Pancreas (tissue), 10 donors: ENCODE data around the gene CCDC14. TPM values are rescaled to one million over a fixed set of nuclear protein-coding genes. Genes with fewer than 3 reads are reported as not detected.
"Not testable (repeated sequence)": the region's sequence is repeated elsewhere in the genome, so short reads cannot be mapped to it uniquely, and the experiment has no call there.

Experiments
- ATAC-seq, 4 donors: fragments of 200-7000 bp; cut with Tn5 transposase; one replicate each; pipeline versions ENCODE4 v1.8.0 to v1.9.1; 2020; ENCODE audit warnings: mild to moderate bottlenecking in 4 of 4, moderate library complexity in 4 of 4
- DNase-seq, 6 donors: peaks; one replicate each; pipeline ENCODE4 v3.0.0-alpha.2; 2020
- FAIRE-seq: peaks from 2 replicates; lab custom pipeline; 2012; peaks lifted over from hg19 to GRCh38; lab: Jason Lieb, UNC
- H3K27ac ChIP-seq, 4 donors: fragments of 200-600 bp; sonication (generic); 1 replicate in 3 of 4; 2 replicates in 1 of 4; pipeline versions ENCODE4 v1.5.0 to v1.8.0; 2020
- H3K27me3 ChIP-seq, 4 donors: fragments of 200-600 bp; one replicate each; pipeline ENCODE4 v1.8.0; 2021
- H3K36me3 ChIP-seq, 3 donors: fragments of 200-600 bp; sonication (generic) in 1 of 3; one replicate each; pipeline versions ENCODE4 v1.5.0 to v1.8.0; 2020 to 2021
- H3K4me1 ChIP-seq, 3 donors: fragments of 200-600 bp; one replicate each; pipeline ENCODE4 v1.8.0; 2021
- H3K4me3 ChIP-seq, 4 donors: fragments of 200-600 bp; sonication (generic) in 2 of 4; one replicate each; pipeline versions ENCODE4 v1.5.0 to v1.8.0; 2020 to 2021
- H3K9me3 ChIP-seq, 4 donors: fragments of 200-600 bp; one replicate each; pipeline ENCODE4 v1.8.0; 2021
- CTCF ChIP-seq, 4 donors: fragments of 200-600 bp; sonication (generic) in 3 of 4; IDR thresholded peaks; one replicate each; pipeline versions ENCODE4 v1.5.0 to v1.8.0; 2021; ENCODE audit warnings: antibody characterized with exemption in 4 of 4
- WGBS, 2 donors: extraction: QIAGEN DNeasy Blood & Tissue Kit; methylation state at CpG; one replicate each; pipeline ENCODE4 v1.1.7; 2013; 5-methylcytosine and 5-hydroxymethylcytosine counted together
- intact Hi-C, 3 donors: fragments of 100-400 bp; cut with DNase I; formaldehyde crosslinking; loops; one replicate each; pipeline versions ENCODE4 v1.11.1 to v1.14.2; 2022
- polyA plus RNA-seq, 2 donors: library from polyadenylated mRNA; stranded (reverse); fragments of 200-250 nt; gene quantifications; one replicate each; pipeline ENCODE4 v1.2.3, GENCODE V29; 2013
- total RNA-seq, 6 donors: library from RNA; stranded (reverse); fragmentation: NEBNext Ultra II Directional in 4 of 6; extraction: Animal tissue kit (Norgen Biotek cat#: 25700) in 4 of 6; gene quantifications; one replicate each; pipeline versions ENCODE4 v1.2.1 to v1.2.4, GENCODE V29; 2021 to 2023
- donor health status: healthy with polysubstance abuse.
- donor health status: DM: no; HTN: no; CAD: no; lungs with moderate emphysema.
- donor health status: DM: no; HTN: no; CAD: no.
- donor health status: control.
- donor health status: control.
- donor health status: Bipolar disorder and iron deficiency.
- donor health status: DM: yes; HTN: yes; CAD: no.
- donor health status: DM: no; HTN: no; CAD: no.
- donor health status: DM: no; HTN: no; CAD: no.
- donor health status: DM: yes; HTN: yes; CAD: no.

The CCDC14 gene
- total RNA-seq: 10 to 100 TPM in 3 of 6 donors, 1 to 10 TPM in 3; 6.7 to 19.1 (median 9.9) TPM
- 10 to 100 TPM; 14.7 to 30.7 TPM for polyA plus RNA-seq

GRCh38 chr3:123960781-123961507, at the start of gene CCDC14:
Gene CCDC14 (minus strand): TSS chr3:123961229. CDS start chr3:123961173, 56 bp downstream.
- Histone ChIP-seq H3K4me3 (peak within 1 kb of the TSS; percentile 34 to 78 (median 58)), H3K36me3 (no peaks in the 10 kb centered on the region), H3K27me3 (no peaks in the 10 kb centered on the region), H3K4me1 (peaks cover 0 to 9% (median 6%) of the 10 kb centered on the region in 3 donors), H3K9me3 (peaks cover 0 to 3% (median 0%) of the 10 kb centered on the region in 4 donors), H3K27ac (peak within 1 kb of the TSS; percentile 69 to 83 (median 72))
- DNase-seq: peak; percentile 88 to 94 (median 90)
- ATAC-seq: peak; percentile 95 to 99 (median 98)
- TF ChIP-seq CTCF (IDR thresholded peaks at IDR 0.05): no peak
- WGBS, 2 donors: 0 to 1% methylated on average over 54 to 55 of the region's 55 CpGs
- FAIRE-seq: peak; percentile 13
- intact Hi-C loops: no loop called here

GRCh38 chr3:124008321-124008720, 47.3 kb upstream of the CCDC14 start:
- 78 to 85% methylated on average over 1 of the region's 1 CpG for WGBS, 2 donors
- H3K36me3 ChIP-seq, DNase-seq, FAIRE-seq, intact Hi-C loops, H3K4me3 ChIP-seq, H3K27ac ChIP-seq, H3K9me3 ChIP-seq, H3K4me1 ChIP-seq, ATAC-seq: not testable (repeated sequence)
- H3K27me3 ChIP-seq: peaks cover 0 to 14% (median 0%) of the 10 kb centered on the region in 4 donors

- Histone ChIP-seq H3K4me1 (no peaks in the 10 kb centered on the region), H3K9me3 (no peaks in the 10 kb centered on the region), H3K27ac (no peak overlapping the region), H3K27me3 (peaks cover 0 to 9% (median 0%) of the 10 kb centered on the region in 4 donors), H3K36me3 (no peaks in the 10 kb centered on the region), H3K4me3 (no peak overlapping the region)
- FAIRE-seq (no peak), ATAC-seq (no peak), DNase-seq (no peak)
- intact Hi-C loops: no loop called here
- 67% methylated on average over 4 of the region's 4 CpGs for WGBS, 2 donors
- no peak for TF ChIP-seq CTCF (IDR thresholded peaks at IDR 0.05)
Observed at GRCh38 chr3:124007186-124007585, 46.2 kb upstream of the CCDC14 start.

- H3K4me1 ChIP-seq, intact Hi-C loops, H3K9me3 ChIP-seq, H3K36me3 ChIP-seq, FAIRE-seq, H3K27me3 ChIP-seq, ATAC-seq, H3K4me3 ChIP-seq, DNase-seq, H3K27ac ChIP-seq: not testable (repeated sequence)
- WGBS, 2 donors: 58 to 69% methylated on average over 2 of the region's 2 CpGs
Observed at GRCh38 chr3:124002405-124003079, 41.5 kb upstream of the CCDC14 start.

GRCh38 chr3:124001366-124001765, 40.3 kb upstream of the CCDC14 start:
- H3K36me3 ChIP-seq, FAIRE-seq, H3K27ac ChIP-seq, DNase-seq, intact Hi-C loops, H3K27me3 ChIP-seq, H3K4me3 ChIP-seq, H3K4me1 ChIP-seq, H3K9me3 ChIP-seq, ATAC-seq: not testable (repeated sequence)
- 62 to 71% methylated on average over 6 of the region's 6 CpGs for WGBS, 2 donors

- intact Hi-C loops: no loop called here
- H3K36me3 ChIP-seq: no peaks in the 10 kb centered on the region
- ATAC-seq (no peak), FAIRE-seq (no peak), DNase-seq (no peak)
- no peaks in the 10 kb centered on the region for H3K4me1 ChIP-seq
- 65 to 85% methylated on average over 2 of the region's 2 CpGs for WGBS, 2 donors
- no peaks in the 10 kb centered on the region for H3K27me3 ChIP-seq
- no peak for TF ChIP-seq CTCF (IDR thresholded peaks at IDR 0.05)
- H3K9me3 ChIP-seq: no peaks in the 10 kb centered on the region
- H3K27ac ChIP-seq: no peak overlapping the region
- H3K4me3 ChIP-seq: no peak overlapping the region
Observed at GRCh38 chr3:123997543-123997942, 36.5 kb upstream of the CCDC14 start.
